ENCODE results near the gene CEBPG. TPM values are rescaled to one million over a fixed set of nuclear protein-coding genes. Genes with fewer than 3 reads are reported as not detected.

The CEBPG gene
- total and polyA plus RNA-seq, 4 donors = 8.6 to 32.2 (median 26.1) TPM

DNA sequence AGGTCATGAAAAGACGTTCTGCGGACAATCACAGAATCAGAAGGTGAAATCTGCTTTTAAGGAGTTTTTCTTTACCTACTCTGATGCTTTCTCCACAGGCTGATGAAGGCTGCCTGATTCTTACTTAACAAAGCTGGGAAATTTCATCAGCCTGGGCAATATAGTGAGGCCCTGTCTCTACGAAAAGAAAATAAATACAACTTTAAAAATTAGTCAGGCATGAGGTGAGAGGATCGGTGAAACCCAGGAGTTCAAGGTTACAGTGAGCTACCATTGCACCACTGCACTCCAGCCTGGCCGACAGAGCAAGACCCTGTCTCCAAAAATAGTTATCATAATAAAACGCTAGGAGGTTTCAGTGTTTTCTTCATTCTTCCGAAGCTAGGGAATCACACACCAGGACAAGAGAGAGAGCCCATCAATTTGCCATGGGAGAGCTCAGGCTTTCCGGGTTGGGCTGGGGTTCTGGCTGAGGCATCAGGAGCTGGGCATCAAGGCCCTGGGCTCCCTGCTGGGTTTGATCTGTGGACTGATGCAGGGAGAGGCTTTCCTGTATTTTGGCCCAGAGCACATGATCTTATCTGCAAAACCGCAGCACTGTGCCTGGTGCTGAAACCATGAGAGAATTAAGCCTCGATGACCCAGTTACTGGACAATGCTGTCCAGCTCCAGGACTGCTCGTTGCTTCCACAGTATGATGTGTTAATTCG, 25.1 kb upstream of the CEBPG start:
- 44% methylated on average over 12 of the region's 12 CpGs for WGBS, 2 donors
- DNase-seq = no peak
- Histone ChIP-seq H3K27ac (ENCODE audit: low read depth in 1 of 2, low read length in 2 of 2) (no peak overlapping the region), H3K36me3 (ENCODE audit: control insufficient read depth in 1 of 2, insufficient read depth in 2 of 2, low read length in 1 of 2) (no peaks in the 10 kb centered on the region), H3K4me3 (ENCODE audit: low read length in 2 of 2) (no peak overlapping the region), H3K4me1 (ENCODE audit: control insufficient read depth in 1 of 2, insufficient read depth in 2 of 2, low read length in 2 of 2) (peaks cover 0 to 8% of the 10 kb centered on the region in 2 donors), H3K27me3 (ENCODE audit: control insufficient read depth in 1 of 2, insufficient read depth in 2 of 2, low read length in 1 of 2) (no peaks in the 10 kb centered on the region), H3K9me3 (ENCODE audit: control insufficient read depth, low read length) (no peaks in the 10 kb centered on the region)
- ATAC-seq (ENCODE audit: low FRiP score) = peak; percentile 36
- intact Hi-C loops (cut with DNase I) = no loop called here

DNA sequence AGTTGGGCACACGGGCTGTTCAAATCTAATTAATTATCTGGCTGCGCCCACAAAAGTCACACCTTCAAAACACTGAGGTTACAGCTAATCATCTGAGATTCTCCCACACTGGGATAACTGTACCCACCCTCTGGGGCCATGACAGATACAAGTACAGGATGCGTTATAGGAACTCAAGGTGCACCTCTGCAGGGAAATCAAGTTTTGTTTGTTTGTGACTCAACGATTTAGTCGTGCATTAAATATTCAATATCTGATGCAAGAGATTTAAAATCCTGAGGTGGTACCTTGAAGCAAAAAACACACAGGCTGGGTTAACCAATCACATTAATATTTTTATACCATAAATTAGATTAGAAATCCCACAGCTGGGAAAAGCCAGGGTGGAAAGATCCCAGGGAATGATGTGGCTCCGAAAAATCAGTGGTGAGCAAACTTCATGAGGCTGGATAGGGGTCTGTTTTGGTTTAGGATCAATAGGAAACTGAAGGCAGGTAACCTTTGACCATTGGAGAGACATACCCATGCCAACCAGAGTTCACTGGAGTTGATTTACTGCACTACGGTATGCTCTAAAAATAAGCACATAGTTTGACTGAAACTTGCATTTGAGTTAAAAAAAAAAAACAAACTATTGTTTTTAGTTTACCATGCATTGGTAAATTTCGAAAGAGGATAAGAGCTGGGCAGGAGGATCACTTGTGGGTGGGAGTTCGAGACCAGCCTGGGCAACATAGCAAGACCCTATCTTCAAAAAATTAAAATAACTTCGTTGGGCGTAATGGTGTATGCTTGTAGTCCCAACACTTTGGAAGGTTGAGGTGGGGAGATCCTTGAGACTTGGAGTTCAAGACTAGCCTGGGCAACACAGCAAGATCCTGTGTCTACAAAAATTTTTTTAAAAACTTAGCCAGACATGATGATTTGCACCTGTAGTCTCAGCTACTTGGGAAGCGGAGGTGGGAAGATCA, 23.9 kb upstream of the CEBPG start:
- 81 to 86% methylated on average over 12 of the region's 12 CpGs for WGBS, 2 donors
- Histone ChIP-seq H3K27ac (ENCODE audit: low read depth in 1 of 2, low read length in 2 of 2) (no peak overlapping the region), H3K4me1 (ENCODE audit: control insufficient read depth in 1 of 2, insufficient read depth in 2 of 2, low read length in 2 of 2) (peaks cover 0 to 8% of the 10 kb centered on the region in 2 donors), H3K4me3 (ENCODE audit: low read length in 2 of 2) (no peak overlapping the region), H3K27me3 (ENCODE audit: control insufficient read depth in 1 of 2, insufficient read depth in 2 of 2, low read length in 1 of 2) (no peaks in the 10 kb centered on the region), H3K9me3 (ENCODE audit: control insufficient read depth, low read length) (no peaks in the 10 kb centered on the region), H3K36me3 (ENCODE audit: control insufficient read depth in 1 of 2, insufficient read depth in 2 of 2, low read length in 1 of 2) (no peaks in the 10 kb centered on the region)
- ATAC-seq (ENCODE audit: low FRiP score) (no peak), DNase-seq (no peak)
- intact Hi-C loops (cut with DNase I) = no loop called here

DNA sequence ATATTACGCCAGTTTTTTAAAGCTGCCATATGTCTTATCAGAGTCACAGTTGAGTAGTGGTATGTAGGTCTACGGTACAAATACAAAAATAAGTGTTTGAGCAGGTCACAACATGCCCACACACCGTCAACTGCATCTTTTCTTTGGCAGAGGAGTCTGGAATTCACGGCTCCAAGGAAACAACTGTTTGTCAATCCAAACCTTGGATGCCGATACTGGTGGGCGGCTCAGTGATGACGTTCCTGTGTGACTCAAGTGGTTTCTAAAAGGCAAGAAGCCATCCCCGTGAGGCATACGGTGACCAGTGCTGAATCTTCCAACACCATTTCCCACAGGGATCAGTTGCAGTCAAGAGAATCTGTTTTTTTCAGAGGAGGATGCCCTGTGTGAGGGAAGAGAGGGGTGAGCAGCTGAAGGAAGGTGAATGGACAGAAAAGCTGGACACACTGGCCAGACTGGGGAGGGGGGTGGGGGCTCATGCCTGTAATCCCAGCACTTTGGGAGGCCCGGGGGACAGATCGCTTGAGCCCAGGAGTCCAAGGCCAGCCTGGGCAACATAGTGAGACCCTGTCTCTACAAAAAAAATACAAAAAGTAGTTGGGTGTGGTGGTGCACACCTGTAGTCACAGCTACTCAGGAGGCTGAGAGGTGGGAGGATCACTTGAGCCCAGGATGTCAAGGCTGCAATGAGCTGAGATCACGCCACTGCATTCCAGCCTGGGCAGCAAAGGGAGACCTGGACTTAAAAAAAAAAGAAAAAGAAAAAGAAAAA, 22.8 kb upstream of the CEBPG start:
- Histone ChIP-seq H3K4me1 (ENCODE audit: control insufficient read depth in 1 of 2, insufficient read depth in 2 of 2, low read length in 2 of 2) (peaks cover 0 to 8% of the 10 kb centered on the region in 2 donors), H3K27ac (ENCODE audit: low read depth in 1 of 2, low read length in 2 of 2) (no peak overlapping the region), H3K36me3 (ENCODE audit: control insufficient read depth in 1 of 2, insufficient read depth in 2 of 2, low read length in 1 of 2) (no peaks in the 10 kb centered on the region), H3K27me3 (ENCODE audit: control insufficient read depth in 1 of 2, insufficient read depth in 2 of 2, low read length in 1 of 2) (no peaks in the 10 kb centered on the region), H3K4me3 (ENCODE audit: low read length in 2 of 2) (no peak overlapping the region), H3K9me3 (ENCODE audit: control insufficient read depth, low read length) (no peaks in the 10 kb centered on the region)
- ATAC-seq (ENCODE audit: low FRiP score) (no peak), DNase-seq (no peak)
- WGBS, 2 donors = 49 to 56% methylated on average over 12 of the region's 12 CpGs
- intact Hi-C loops (cut with DNase I) = no loop called here

DNA sequence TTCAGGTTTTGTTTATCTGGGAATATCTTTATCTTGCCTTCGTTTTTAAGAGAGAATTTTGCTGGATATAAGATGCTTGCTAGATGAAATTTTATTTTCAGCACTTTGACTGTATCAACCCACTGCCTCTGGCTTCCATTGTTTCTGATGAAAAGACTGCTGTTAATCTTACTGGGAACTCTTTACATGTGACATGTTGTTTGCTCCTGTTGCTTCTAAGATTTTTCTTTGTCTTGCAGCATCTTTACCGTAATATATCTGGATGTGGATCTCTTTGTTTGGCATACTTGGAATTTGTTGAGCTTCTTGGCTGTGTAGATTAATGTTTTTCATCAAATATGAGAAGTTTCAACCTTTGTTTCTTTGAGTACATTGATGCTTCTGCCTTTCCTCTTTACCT, 18.0 kb upstream of the CEBPG start:
- WGBS, 2 donors = 70 to 76% methylated on average over 2 of the region's 2 CpGs

DNA sequence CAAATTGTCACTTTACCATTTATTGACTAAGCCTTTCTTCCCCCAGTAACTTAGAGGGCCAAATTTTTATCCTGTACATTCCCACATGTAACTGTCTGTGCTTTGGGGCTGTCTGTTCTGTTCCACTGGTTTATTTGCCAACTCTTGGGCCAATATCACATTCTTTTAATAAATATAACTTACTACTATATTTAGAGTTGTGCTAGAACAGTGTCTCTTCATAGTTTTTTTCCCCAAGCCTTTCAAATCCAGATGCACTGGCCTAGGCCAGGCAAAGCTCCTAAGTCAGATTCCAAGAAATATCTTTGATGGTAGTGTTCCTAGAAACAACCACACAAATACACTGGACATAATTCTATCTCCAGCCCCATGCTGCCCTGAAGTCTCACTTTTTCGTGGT, 16.0 kb upstream of the CEBPG start:
- no peak overlapping the region for H3K27ac ChIP-seq (ENCODE audit: low read depth in 1 of 2, low read length in 2 of 2)
- no peaks in the 10 kb centered on the region for H3K4me1 ChIP-seq (ENCODE audit: control insufficient read depth in 1 of 2, insufficient read depth in 2 of 2, low read length in 2 of 2)
- H3K27me3 ChIP-seq (ENCODE audit: control insufficient read depth in 1 of 2, insufficient read depth in 2 of 2, low read length in 1 of 2) = no peaks in the 10 kb centered on the region
- H3K4me3 ChIP-seq (ENCODE audit: low read length in 2 of 2) = no peak overlapping the region
- ATAC-seq (ENCODE audit: low FRiP score) (no peak), DNase-seq (no peak)
- intact Hi-C loops (cut with DNase I) = no loop called here
- no peaks in the 10 kb centered on the region for H3K36me3 ChIP-seq (ENCODE audit: control insufficient read depth in 1 of 2, insufficient read depth in 2 of 2, low read length in 1 of 2)
- H3K9me3 ChIP-seq (ENCODE audit: control insufficient read depth, low read length) = no peaks in the 10 kb centered on the region
- 6 to 22% methylated on average over 1 of the region's 1 CpG for WGBS, 2 donors

More for the DNA sequence above, 18.0 kb upstream of the CEBPG start:
- ATAC-seq (ENCODE audit: low FRiP score) = no peak
- H3K36me3 ChIP-seq (ENCODE audit: control insufficient read depth in 1 of 2, insufficient read depth in 2 of 2, low read length in 1 of 2) = no peaks in the 10 kb centered on the region
- no peak overlapping the region for H3K27ac ChIP-seq (ENCODE audit: low read depth in 1 of 2, low read length in 2 of 2)
- H3K27me3 ChIP-seq (ENCODE audit: control insufficient read depth in 1 of 2, insufficient read depth in 2 of 2, low read length in 1 of 2) = no peaks in the 10 kb centered on the region
- no peaks in the 10 kb centered on the region for H3K9me3 ChIP-seq (ENCODE audit: control insufficient read depth, low read length)
- H3K4me3 ChIP-seq (ENCODE audit: low read length in 2 of 2) = no peak overlapping the region
- intact Hi-C loops (cut with DNase I) = no loop called here
- H3K4me1 ChIP-seq (ENCODE audit: control insufficient read depth in 1 of 2, insufficient read depth in 2 of 2, low read length in 2 of 2) = peaks cover 0 to 4% of the 10 kb centered on the region in 2 donors
- no peak for DNase-seq

- intact Hi-C loops (cut with DNase I) = no loop called here
Measured at GRCh38 chr19:33358408-33358807, 15.1 kb upstream of the CEBPG start.

GRCh38 chr19:33359581-33359980, 13.9 kb upstream of the CEBPG start:
- no peak for DNase-seq
- H3K27me3 ChIP-seq (ENCODE audit: control insufficient read depth in 1 of 2, insufficient read depth in 2 of 2, low read length in 1 of 2) = no peaks in the 10 kb centered on the region
- WGBS, 2 donors = 85 to 87% methylated on average over 3 of the region's 3 CpGs
- intact Hi-C loops (cut with DNase I) = no loop called here
- no peaks in the 10 kb centered on the region for H3K36me3 ChIP-seq (ENCODE audit: control insufficient read depth in 1 of 2, insufficient read depth in 2 of 2, low read length in 1 of 2)
- no peak overlapping the region for H3K4me3 ChIP-seq (ENCODE audit: low read length in 2 of 2)
- H3K9me3 ChIP-seq (ENCODE audit: control insufficient read depth, low read length) = no peaks in the 10 kb centered on the region
- no peak overlapping the region for H3K27ac ChIP-seq (ENCODE audit: low read depth in 1 of 2, low read length in 2 of 2)
- no peaks in the 10 kb centered on the region for H3K4me1 ChIP-seq (ENCODE audit: control insufficient read depth in 1 of 2, insufficient read depth in 2 of 2, low read length in 2 of 2)
- no peak for ATAC-seq (ENCODE audit: low FRiP score)

More at GRCh38 chr19:33358408-33358807, 15.1 kb upstream of the CEBPG start:
- Histone ChIP-seq H3K27me3 (ENCODE audit: control insufficient read depth in 1 of 2, insufficient read depth in 2 of 2, low read length in 1 of 2) (no peaks in the 10 kb centered on the region), H3K4me3 (ENCODE audit: low read length in 2 of 2) (no peak overlapping the region), H3K27ac (ENCODE audit: low read depth in 1 of 2, low read length in 2 of 2) (peak overlapping the region in 1 of 2 donors; percentile 54), H3K9me3 (ENCODE audit: control insufficient read depth, low read length) (no peaks in the 10 kb centered on the region), H3K36me3 (ENCODE audit: control insufficient read depth in 1 of 2, insufficient read depth in 2 of 2, low read length in 1 of 2) (no peaks in the 10 kb centered on the region), H3K4me1 (ENCODE audit: control insufficient read depth in 1 of 2, insufficient read depth in 2 of 2, low read length in 2 of 2) (no peaks in the 10 kb centered on the region)
- WGBS, 2 donors = 86 to 88% methylated on average over 6 of the region's 6 CpGs
- ATAC-seq (ENCODE audit: low FRiP score) = no peak
- no peak for DNase-seq

- Histone ChIP-seq H3K4me3 (ENCODE audit: low read length in 2 of 2) (no peak overlapping the region), H3K36me3 (ENCODE audit: control insufficient read depth in 1 of 2, insufficient read depth in 2 of 2, low read length in 1 of 2) (no peaks in the 10 kb centered on the region), H3K9me3 (ENCODE audit: control insufficient read depth, low read length) (no peaks in the 10 kb centered on the region), H3K27me3 (ENCODE audit: control insufficient read depth in 1 of 2, insufficient read depth in 2 of 2, low read length in 1 of 2) (no peaks in the 10 kb centered on the region), H3K4me1 (ENCODE audit: control insufficient read depth in 1 of 2, insufficient read depth in 2 of 2, low read length in 2 of 2) (no peaks in the 10 kb centered on the region), H3K27ac (ENCODE audit: low read depth in 1 of 2, low read length in 2 of 2) (no peak overlapping the region)
- WGBS, 2 donors = 83 to 87% methylated on average over 6 of the region's 6 CpGs
- ATAC-seq (ENCODE audit: low FRiP score) (no peak), DNase-seq (no peak)
- intact Hi-C loops (cut with DNase I) = no loop called here
Measured at GRCh38 chr19:33362508-33363228, 10.8 kb upstream of the CEBPG start.

Measured in aorta (tissue), 5 donors.